ENCODE data around the gene TMEM273.

Gene TMEM273

DNA sequence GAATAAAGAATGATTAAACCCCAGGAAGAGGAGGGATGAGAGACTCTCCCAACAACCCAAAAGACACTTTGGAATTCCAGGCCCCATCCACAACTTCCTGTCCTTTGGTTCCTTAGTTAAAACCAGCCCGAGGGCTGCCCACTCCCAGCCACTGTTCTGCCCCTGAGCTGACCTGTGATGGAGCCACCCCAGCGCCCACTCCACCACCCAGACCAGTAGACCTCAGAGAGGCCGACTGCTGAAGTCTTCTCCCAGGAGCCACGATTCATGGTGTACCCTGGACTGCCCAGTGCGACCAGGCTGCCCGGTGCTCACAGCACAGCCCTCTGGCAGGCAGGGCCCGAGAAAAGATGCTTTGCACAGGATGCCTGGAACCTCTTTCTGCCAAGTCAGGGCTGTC lies 79.5 kb downstream of the TMEM273 start:
- no peak for DNase-seq (ENCODE audit: low read depth)
- TF ChIP-seq, protein P1, sequence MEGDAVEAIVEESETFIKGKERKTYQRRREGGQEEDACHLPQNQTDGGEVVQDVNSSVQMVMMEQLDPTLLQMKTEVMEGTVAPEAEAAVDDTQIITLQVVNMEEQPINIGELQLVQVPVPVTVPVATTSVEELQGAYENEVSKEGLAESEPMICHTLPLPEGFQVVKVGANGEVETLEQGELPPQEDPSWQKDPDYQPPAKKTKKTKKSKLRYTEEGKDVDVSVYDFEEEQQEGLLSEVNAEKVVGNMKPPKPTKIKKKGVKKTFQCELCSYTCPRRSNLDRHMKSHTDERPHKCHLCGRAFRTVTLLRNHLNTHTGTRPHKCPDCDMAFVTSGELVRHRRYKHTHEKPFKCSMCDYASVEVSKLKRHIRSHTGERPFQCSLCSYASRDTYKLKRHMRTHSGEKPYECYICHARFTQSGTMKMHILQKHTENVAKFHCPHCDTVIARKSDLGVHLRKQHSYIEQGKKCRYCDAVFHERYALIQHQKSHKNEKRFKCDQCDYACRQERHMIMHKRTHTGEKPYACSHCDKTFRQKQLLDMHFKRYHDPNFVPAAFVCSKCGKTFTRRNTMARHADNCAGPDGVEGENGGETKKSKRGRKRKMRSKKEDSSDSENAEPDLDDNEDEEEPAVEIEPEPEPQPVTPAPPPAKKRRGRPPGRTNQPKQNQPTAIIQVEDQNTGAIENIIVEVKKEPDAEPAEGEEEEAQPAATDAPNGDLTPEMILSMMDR (IDR thresholded peaks at IDR 0.05; ENCODE audit: insufficient read depth, low read depth, low read length, missing control alignments) = no peak
- H3K4me3 ChIP-seq (ENCODE audit: low read depth, low read length) = no peak overlapping the region

DNA sequence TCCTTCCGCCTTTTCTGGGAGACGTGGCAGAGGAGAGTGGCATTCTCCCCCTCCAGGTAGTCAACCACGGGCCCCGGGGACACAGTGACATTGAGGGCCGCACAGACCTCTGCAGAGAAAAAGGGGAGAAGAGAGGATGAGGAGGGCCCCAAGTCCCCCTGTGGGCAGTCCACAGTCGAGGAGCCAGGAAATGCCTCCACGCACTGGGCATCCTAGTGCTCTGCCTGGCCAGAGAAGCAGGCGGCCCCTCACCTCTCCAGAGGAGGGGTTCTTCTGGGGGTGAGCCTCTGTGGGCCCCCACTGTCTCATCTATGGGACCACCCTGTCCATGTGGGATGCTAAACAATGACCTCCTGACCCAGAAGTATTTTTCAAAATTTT lies 80.3 kb downstream of the TMEM273 start:
- H3K4me3 ChIP-seq (ENCODE audit: low read depth, low read length) = no peak overlapping the region
- TF ChIP-seq, protein P1 (IDR thresholded peaks at IDR 0.05; ENCODE audit: insufficient read depth, low read depth, low read length, missing control alignments) = no peak
- no peak for DNase-seq (ENCODE audit: low read depth)

GRCh38 chr10:49107111-49107886 lies 80.9 kb downstream of the TMEM273 start:
- TF ChIP-seq, protein P1 (IDR thresholded peaks at IDR 0.05; ENCODE audit: insufficient read depth, low read depth, low read length, missing control alignments) = no peak
- no peak overlapping the region for H3K4me3 ChIP-seq (ENCODE audit: low read depth, low read length)
- no peak for DNase-seq (ENCODE audit: low read depth)

GRCh38 chr10:49106451-49106850 lies 81.7 kb downstream of the TMEM273 start:
- H3K4me3 ChIP-seq (ENCODE audit: low read depth, low read length) = no peak overlapping the region
- TF ChIP-seq, protein P1 (IDR thresholded peaks at IDR 0.05; ENCODE audit: insufficient read depth, low read depth, low read length, missing control alignments) = no peak
- no peak for DNase-seq (ENCODE audit: low read depth)

DNA sequence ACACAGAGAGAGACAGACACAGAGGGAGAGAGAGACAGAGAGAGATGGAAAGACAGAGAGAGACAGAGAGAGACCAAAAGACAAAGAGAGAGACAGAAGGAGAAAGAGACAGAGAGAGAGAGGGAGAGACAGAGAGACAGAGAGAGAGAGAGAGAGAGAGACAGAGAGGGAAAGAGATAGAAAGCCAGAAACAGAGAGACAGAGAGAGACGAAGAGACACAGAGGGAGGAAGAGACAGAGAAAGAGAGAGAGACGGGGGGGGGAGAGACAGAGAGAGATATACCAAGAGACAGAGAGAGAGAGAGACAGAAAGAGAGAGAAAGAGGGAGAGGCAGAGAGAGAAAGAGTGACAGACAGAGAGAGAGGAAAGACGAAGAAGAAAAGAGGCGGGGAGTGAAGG lies 83.1 kb downstream of the TMEM273 start:
- H3K4me3 ChIP-seq (ENCODE audit: low read depth, low read length) = no peak overlapping the region
- TF ChIP-seq, protein P1 (IDR thresholded peaks at IDR 0.05; ENCODE audit: insufficient read depth, low read depth, low read length, missing control alignments) = no peak
- DNase-seq (ENCODE audit: low read depth) = no peak

Data from GM12865 (cell line).